Body of pancreas (tissue), 4 donors: ENCODE measurements around the gene ZNF670.

Experiments used
- CTCF ChIP-seq, 7 experiments: fragments of 450-650 bp in 4 of 7; fragments of 200-600 bp in 3 of 7; sonication (generic) in 3 of 7; IDR thresholded peaks; one replicate each; pipeline ENCODE4 v1.5.1; 2016 to 2019; ENCODE audit warnings: antibody characterized with exemption in 7 of 7
- POLR2A ChIP-seq, 3 donors: fragments of 450-650 bp; IDR thresholded peaks; one replicate each; pipeline ENCODE4 v1.6.1; 2016; ENCODE audit warnings: antibody characterized with exemption in 3 of 3, mild to moderate bottlenecking in 2 of 3

- TF ChIP-seq CTCF (IDR thresholded peaks at IDR 0.05) = no peak
- no peak for TF ChIP-seq POLR2A (IDR thresholded peaks at IDR 0.05)
Measured at GRCh38 chr1:247056071-247056470, 22.5 kb downstream of the ZNF670 start.
